ENCODE data around the gene TSSC4.

- TF ChIP-seq CTCF (IDR thresholded peaks at IDR 0.05) (no peak), EP300 (IDR thresholded peaks at IDR 0.05) (no peak), POLR2A (IDR thresholded peaks at IDR 0.05) (no peak), POLR2AphosphoS5 (IDR thresholded peaks at IDR 0.05) (no peak)
These were observed 9.3 kb downstream of the TSSC4 start for GRCh38 chr11:2409611-2410468.

All from gastroesophageal sphincter (tissue), 3 donors.